ENCODE results near the gene NACAD. TPM values are rescaled to one million over a fixed set of nuclear protein-coding genes. Genes with fewer than 3 reads are reported as not detected.
"Not testable (repeated sequence)": the region's sequence is repeated elsewhere in the genome, so short reads cannot be mapped to it uniquely, and the experiment has no call there.

NACAD gene
- total RNA-seq, 2 experiments from 2014 or later, result not detected

GRCh38 chr7:45044338-45044737 lies 44.4 kb downstream of the NACAD start:
- Mint-ChIP-seq H3K4me1 (peaks cover 40% of the 10 kb centered on the region), H3K4me3 (no peak overlapping the region), H3K27ac (no peak overlapping the region), H3K36me3 (ENCODE audit: low read depth) (peaks cover 70% of the 10 kb centered on the region), H3K9me3 (no peaks in the 10 kb centered on the region), H3K27me3 (no peaks in the 10 kb centered on the region)
- CTCF ChIA-PET, result no interaction called here
- DNase-seq, result no peak
- POLR2A ChIA-PET, result no interaction called here

GRCh38 chr7:45039106-45039505 lies 49.7 kb downstream of the NACAD start:
- no peak for DNase-seq
- POLR2A ChIA-PET, result no interaction called here
- peaks cover 66% of the 10 kb centered on the region for H3K4me1 Mint-ChIP-seq

GRCh38 chr7:45037876-45038275 lies 50.9 kb downstream of the NACAD start:
- H3K27ac Mint-ChIP-seq, result peak overlapping the region; percentile 9
- H3K36me3 Mint-ChIP-seq (ENCODE audit: low read depth), result peaks cover 77% of the 10 kb centered on the region
- H3K4me3 Mint-ChIP-seq, result no peak overlapping the region
- CTCF ChIA-PET, result interaction anchor here (1.3 to 5.2 kb wide), 2 partner anchors 10 to 65 kb away, joined by 5 to 24 read pairs; no protein-coding TSS in a partner anchor
- no peaks in the 10 kb centered on the region for H3K27me3 Mint-ChIP-seq
- H3K9me3 Mint-ChIP-seq, result no peaks in the 10 kb centered on the region
- DNase-seq, result no peak
- H3K4me1 Mint-ChIP-seq, result peaks cover 73% of the 10 kb centered on the region
- POLR2A ChIA-PET, result no interaction called here

More at GRCh38 chr7:45039106-45039505, 49.7 kb downstream of the NACAD start:
- no peak overlapping the region for H3K4me3 Mint-ChIP-seq
- CTCF ChIA-PET, result interaction anchor here (0.8 to 1.7 kb wide), 4 partner anchors 10 to 66 kb away, joined by 3 to 6 read pairs (median 4); no protein-coding TSS in a partner anchor
- H3K36me3 Mint-ChIP-seq (ENCODE audit: low read depth), result peaks cover 74% of the 10 kb centered on the region
- no peak overlapping the region for H3K27ac Mint-ChIP-seq
- H3K27me3 Mint-ChIP-seq, result no peaks in the 10 kb centered on the region
- H3K9me3 Mint-ChIP-seq, result no peaks in the 10 kb centered on the region

DNA sequence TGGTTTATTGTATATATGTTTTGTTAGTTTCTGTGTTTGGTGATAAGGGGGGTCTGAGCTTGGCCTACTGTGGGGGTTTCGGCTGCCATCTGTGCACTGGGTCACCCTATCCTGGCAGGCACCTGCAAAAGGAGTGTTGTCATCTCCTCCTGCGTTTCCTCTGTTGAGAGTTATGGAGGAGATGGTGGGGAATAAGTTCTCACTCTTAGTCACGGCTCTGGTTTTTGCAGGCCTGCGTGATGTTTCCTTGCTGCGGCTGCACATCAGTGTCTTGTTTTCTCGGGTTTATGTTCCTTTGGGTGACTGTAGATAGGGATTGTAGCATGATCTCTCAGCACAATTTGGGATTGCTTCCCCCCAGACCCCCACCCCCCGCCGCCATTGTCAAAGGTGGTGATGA lies 52.0 kb downstream of the NACAD start:
- POLR2A ChIA-PET, result interaction anchor here (0.6 kb wide), 1 partner anchor 55 kb away, joined by 3 read pairs; no protein-coding TSS in a partner anchor
- peak overlapping the region; percentile 46 for H3K4me3 Mint-ChIP-seq
- H3K27ac Mint-ChIP-seq, result peak overlapping the region; percentile 75
- DNase-seq, result no peak
- H3K36me3 Mint-ChIP-seq (ENCODE audit: low read depth), result peaks cover 78% of the 10 kb centered on the region
- H3K27me3 Mint-ChIP-seq, result no peaks in the 10 kb centered on the region
- H3K9me3 Mint-ChIP-seq, result no peaks in the 10 kb centered on the region
- peaks cover 76% of the 10 kb centered on the region for H3K4me1 Mint-ChIP-seq
- CTCF ChIA-PET, result interaction anchor here (0.5 to 5.2 kb wide), 5 partner anchors 9 to 377 kb away, joined by 3 to 24 read pairs (median 4); no protein-coding TSS in a partner anchor

GRCh38 chr7:45036317-45036716 lies 52.5 kb downstream of the NACAD start:
- POLR2A ChIA-PET, result interaction anchor here (0.6 to 1.0 kb wide), 2 partner anchors 9 to 54 kb away, joined by 3 to 4 read pairs; no protein-coding TSS in a partner anchor
- Mint-ChIP-seq H3K27me3 (no peaks in the 10 kb centered on the region), H3K9me3 (no peaks in the 10 kb centered on the region), H3K4me3 (peak overlapping the region; percentile 46), H3K27ac (peak overlapping the region; percentile 75), H3K36me3 (ENCODE audit: low read depth) (peaks cover 76% of the 10 kb centered on the region), H3K4me1 (peaks cover 80% of the 10 kb centered on the region)
- DNase-seq, result no peak
- CTCF ChIA-PET, result interaction anchor here (1.0 to 5.2 kb wide), 3 partner anchors 28 to 63 kb away, joined by 3 to 24 read pairs (median 4); no protein-coding TSS in a partner anchor

DNA sequence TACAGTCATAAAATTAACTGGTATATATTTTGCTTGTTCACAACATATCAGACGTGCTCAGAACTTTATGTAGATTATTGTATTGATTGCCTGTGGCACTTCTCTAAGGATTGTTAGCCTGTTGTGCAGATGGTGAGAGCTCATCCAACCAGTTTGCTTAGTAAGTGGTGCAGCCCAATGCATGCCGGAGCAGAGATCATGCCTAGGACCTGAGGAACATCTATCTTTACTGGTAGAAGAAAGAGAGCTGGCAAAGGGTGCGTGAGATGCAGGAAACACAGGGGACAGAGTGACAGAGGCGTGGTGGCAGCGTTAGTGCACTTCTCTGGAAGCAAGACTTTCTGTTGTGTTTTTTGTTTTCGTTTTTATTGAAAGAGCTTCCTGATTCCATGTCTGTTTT lies 52.9 kb downstream of the NACAD start:
- peak overlapping the region; percentile 46 for H3K4me3 Mint-ChIP-seq
- no peaks in the 10 kb centered on the region for H3K9me3 Mint-ChIP-seq
- ChIA-PET POLR2A (interaction anchor here (0.6 to 1.0 kb wide), 2 partner anchors 8 to 54 kb away, joined by 3 to 4 read pairs; no protein-coding TSS in a partner anchor), CTCF (interaction anchor here (1.0 to 5.2 kb wide), 3 partner anchors 29 to 63 kb away, joined by 3 to 24 read pairs (median 4); no protein-coding TSS in a partner anchor)
- H3K27ac Mint-ChIP-seq, result peak overlapping the region; percentile 75
- peak; percentile 45 for DNase-seq
- H3K4me1 Mint-ChIP-seq, result peaks cover 76% of the 10 kb centered on the region
- H3K27me3 Mint-ChIP-seq, result no peaks in the 10 kb centered on the region
- H3K36me3 Mint-ChIP-seq (ENCODE audit: low read depth), result peaks cover 72% of the 10 kb centered on the region

DNA sequence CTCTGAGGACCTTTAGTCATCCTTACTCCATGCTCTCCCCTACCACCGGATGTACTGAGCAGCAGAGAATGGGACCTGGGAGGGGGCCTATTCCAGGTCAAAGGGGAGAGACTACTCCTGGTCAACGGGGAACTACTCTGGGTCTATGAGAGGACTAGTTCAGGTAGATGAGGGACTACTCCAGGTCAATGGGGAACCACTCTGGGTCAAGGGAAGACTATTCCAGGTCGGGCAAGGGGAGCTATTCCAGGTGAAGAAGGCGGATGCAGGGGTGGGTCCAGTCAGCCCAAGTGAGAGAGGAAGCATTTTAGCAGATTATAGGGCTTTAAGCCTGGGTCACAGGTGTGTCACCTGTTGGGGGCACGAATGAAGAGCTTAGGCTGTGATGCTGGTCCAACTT lies 53.4 kb downstream of the NACAD start:
- no peaks in the 10 kb centered on the region for H3K9me3 Mint-ChIP-seq
- DNase-seq, result no peak
- H3K4me1 Mint-ChIP-seq, result peaks cover 73% of the 10 kb centered on the region
- CTCF ChIA-PET, result interaction anchor here (1.0 to 5.2 kb wide), 4 partner anchors 29 to 62 kb away, joined by 3 to 24 read pairs (median 4); no protein-coding TSS in a partner anchor
- peak overlapping the region; percentile 71 for H3K27ac Mint-ChIP-seq
- POLR2A ChIA-PET, result interaction anchor here (1.0 kb wide), 1 partner anchor 8 kb away, joined by 4 read pairs; no protein-coding TSS in a partner anchor
- H3K36me3 Mint-ChIP-seq (ENCODE audit: low read depth), result peaks cover 69% of the 10 kb centered on the region
- H3K27me3 Mint-ChIP-seq, result no peaks in the 10 kb centered on the region
- peak overlapping the region; percentile 43 for H3K4me3 Mint-ChIP-seq

DNA sequence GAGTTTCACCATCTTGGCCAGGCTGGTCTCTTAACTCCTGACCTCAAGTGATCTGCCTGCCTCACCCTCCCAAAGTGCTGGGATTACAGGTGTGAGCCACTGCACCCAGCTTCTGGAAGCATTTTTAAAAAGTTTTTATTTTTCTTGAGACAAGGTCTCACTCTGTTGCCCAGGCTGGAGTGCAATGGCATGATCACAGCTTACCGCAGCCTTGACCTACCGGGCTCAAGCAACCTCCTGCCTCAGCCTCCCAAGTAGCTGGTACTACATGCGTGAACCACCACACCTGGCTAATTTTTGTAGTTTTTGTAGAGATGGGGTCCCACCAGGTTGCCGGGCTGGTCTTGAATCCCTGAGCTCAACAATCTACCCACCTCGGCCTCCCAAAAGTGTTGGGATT lies 54.1 kb downstream of the NACAD start:
- not testable (repeated sequence) for H3K27ac Mint-ChIP-seq, DNase-seq, H3K27me3 Mint-ChIP-seq, H3K4me3 Mint-ChIP-seq, H3K9me3 Mint-ChIP-seq
- CTCF ChIA-PET, result interaction anchor here (0.6 to 5.2 kb wide), 4 partner anchors 22 to 188 kb away, joined by 4 to 24 read pairs (median 4); no protein-coding TSS in a partner anchor
- POLR2A ChIA-PET, result interaction anchor here (0.6 to 1.4 kb wide), 2 partner anchors 10 to 61 kb away, joined by 4 to 7 read pairs; no protein-coding TSS in a partner anchor
- Mint-ChIP-seq H3K36me3 (ENCODE audit: low read depth) (peaks cover 72% of the 10 kb centered on the region), H3K4me1 (peaks cover 78% of the 10 kb centered on the region)

DNA sequence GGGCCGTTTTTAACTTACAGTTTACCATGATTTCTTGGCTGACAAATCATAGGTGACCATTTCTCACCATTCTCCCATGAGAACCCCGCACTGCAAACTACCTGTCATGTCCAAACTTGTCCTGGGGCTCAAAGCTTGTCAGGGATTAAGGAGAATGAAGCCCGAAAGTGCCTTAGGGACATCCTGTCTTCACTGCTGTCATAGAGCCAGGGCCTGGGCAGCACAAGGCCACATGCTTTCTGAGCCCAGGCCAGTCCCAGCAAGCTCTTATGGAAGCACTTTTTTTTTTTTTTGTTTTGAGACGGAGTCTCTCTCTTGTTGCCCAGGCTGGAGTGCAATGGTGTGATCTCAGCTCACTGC lies 54.9 kb downstream of the NACAD start:
- POLR2A ChIA-PET, result interaction anchor here (0.5 to 1.4 kb wide), 3 partner anchors 22 to 60 kb away, joined by 3 to 7 read pairs (median 3); no protein-coding TSS in a partner anchor
- Mint-ChIP-seq H3K9me3 (no peaks in the 10 kb centered on the region), H3K36me3 (ENCODE audit: low read depth) (peaks cover 73% of the 10 kb centered on the region), H3K27ac (peak overlapping the region; percentile 52), H3K27me3 (no peaks in the 10 kb centered on the region), H3K4me1 (peaks cover 80% of the 10 kb centered on the region), H3K4me3 (peak overlapping the region; percentile 60)
- CTCF ChIA-PET, result interaction anchor here (0.6 to 5.2 kb wide), 6 partner anchors 21 to 432 kb away, joined by 4 to 24 read pairs (median 4); no protein-coding TSS in a partner anchor
- DNase-seq, result no peak

DNA sequence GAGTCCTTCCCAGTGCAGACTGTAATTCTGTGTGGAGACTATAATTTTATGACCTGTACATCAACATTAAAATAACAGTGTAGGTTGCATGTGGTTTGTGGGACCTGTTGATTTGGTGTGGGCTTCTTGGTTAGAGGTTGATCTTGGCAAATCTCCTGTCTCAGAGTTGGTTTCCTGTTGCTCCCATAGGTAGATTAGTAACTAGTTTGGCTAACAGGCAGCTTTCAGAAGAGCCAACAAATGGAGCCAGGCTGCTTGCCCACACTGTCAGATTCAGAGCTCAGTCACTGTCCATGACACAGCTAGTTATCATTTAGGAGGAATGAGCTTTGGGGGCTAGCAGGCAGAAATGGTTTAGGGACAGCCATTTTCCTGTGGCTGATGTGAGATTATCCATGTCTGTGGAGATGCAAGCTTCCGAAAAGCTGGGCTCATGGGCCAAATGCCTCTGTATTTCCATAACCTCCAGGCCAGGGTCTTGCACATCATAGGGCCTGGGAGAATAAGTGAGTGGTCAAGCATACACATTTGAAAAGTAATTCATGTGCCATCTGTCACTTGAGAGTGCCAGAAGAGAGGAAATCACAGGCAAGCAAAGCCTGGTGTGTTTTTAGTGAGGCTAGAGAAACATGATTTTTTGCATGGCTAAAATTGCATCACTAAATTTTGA lies 55.4 kb downstream of the NACAD start:
- ChIA-PET POLR2A (interaction anchor here (0.5 to 1.4 kb wide), 3 partner anchors 22 to 60 kb away, joined by 3 to 7 read pairs (median 3); no protein-coding TSS in a partner anchor), CTCF (interaction anchor here (0.6 to 5.2 kb wide), 5 partner anchors 26 to 431 kb away, joined by 4 to 24 read pairs (median 4); no protein-coding TSS in a partner anchor)
- Mint-ChIP-seq H3K27me3 (no peaks in the 10 kb centered on the region), H3K4me1 (peaks cover 75% of the 10 kb centered on the region), H3K4me3 (peak overlapping the region; percentile 60), H3K36me3 (ENCODE audit: low read depth) (peaks cover 73% of the 10 kb centered on the region), H3K9me3 (no peaks in the 10 kb centered on the region), H3K27ac (peak overlapping the region; percentile 79)
- peak; percentile 26 for DNase-seq

DNA sequence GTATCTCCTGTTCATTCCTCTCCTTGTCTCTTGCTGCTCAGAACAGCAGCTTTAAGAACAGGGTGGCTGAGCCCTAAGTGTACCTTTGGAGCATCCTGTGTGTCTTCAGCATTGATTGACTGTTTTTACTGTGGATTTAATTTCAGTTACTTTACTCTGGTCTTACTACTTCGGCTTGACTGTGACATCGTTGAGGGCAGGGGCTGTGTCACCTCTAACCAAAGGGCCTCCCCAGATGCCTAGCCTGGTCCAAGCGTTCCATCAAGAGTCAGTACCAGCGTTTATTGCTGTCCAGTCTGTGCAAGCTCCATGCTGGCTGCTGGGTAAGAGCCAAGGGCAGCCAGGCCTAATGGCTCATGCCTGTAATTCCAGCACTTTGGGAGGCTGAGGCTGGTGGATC lies 56.3 kb downstream of the NACAD start:
- DNase-seq, result no peak
- ChIA-PET POLR2A (no interaction called here), CTCF (interaction anchor here (0.7 to 2.0 kb wide), 4 partner anchors 22 to 105 kb away, joined by 3 to 4 read pairs (median 4); no protein-coding TSS in a partner anchor)
- Mint-ChIP-seq H3K27ac (peak overlapping the region; percentile 81), H3K36me3 (ENCODE audit: low read depth) (peaks cover 74% of the 10 kb centered on the region), H3K4me1 (peaks cover 65% of the 10 kb centered on the region), H3K9me3 (no peaks in the 10 kb centered on the region), H3K4me3 (peak overlapping the region; percentile 60), H3K27me3 (no peaks in the 10 kb centered on the region)

- Mint-ChIP-seq H3K27me3 (no peaks in the 10 kb centered on the region), H3K4me3 (peak overlapping the region; percentile 60), H3K4me1 (peaks cover 67% of the 10 kb centered on the region), H3K36me3 (ENCODE audit: low read depth) (peaks cover 77% of the 10 kb centered on the region), H3K9me3 (no peaks in the 10 kb centered on the region), H3K27ac (peak overlapping the region; percentile 81)
- ChIA-PET POLR2A (no interaction called here), CTCF (interaction anchor here (0.7 to 2.0 kb wide), 3 partner anchors 23 to 59 kb away, joined by 3 to 4 read pairs (median 3); no protein-coding TSS in a partner anchor)
- no peak for DNase-seq
Observed at GRCh38 chr7:45031829-45032228, 56.9 kb downstream of the NACAD start.
